ENCODE results near the gene GSTP1.
"Not testable (repeated sequence)": the region's sequence is repeated elsewhere in the genome, so short reads cannot be mapped to it uniquely, and the experiment has no call there.

The GSTP1 gene

DNA sequence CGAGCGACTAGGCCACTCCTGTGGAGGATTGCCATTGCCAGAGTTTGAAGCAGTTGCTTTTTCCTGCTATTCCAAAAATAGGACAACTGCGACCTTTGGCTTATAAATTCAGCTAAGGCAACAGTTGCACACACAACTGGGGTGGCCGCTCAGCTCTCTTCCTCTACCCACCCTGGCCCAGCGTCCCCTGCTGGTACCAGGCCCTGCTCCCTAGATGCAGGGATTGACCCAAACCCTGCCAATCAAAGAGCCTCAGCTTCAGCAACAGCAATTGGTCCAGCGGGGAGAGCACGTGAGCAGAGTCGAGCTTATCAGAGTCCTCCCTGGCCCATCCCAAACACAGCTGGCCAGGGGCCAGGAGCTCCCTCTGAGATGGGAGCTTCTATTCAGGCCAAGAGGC, 38.3 kb upstream of the GSTP1 start:
- no peak overlapping the region for H3K4me3 ChIP-seq (ENCODE audit: low read depth, low read length)
- no peak for DNase-seq (ENCODE audit: low read depth, low spot score)
- TF ChIP-seq, protein P1, sequence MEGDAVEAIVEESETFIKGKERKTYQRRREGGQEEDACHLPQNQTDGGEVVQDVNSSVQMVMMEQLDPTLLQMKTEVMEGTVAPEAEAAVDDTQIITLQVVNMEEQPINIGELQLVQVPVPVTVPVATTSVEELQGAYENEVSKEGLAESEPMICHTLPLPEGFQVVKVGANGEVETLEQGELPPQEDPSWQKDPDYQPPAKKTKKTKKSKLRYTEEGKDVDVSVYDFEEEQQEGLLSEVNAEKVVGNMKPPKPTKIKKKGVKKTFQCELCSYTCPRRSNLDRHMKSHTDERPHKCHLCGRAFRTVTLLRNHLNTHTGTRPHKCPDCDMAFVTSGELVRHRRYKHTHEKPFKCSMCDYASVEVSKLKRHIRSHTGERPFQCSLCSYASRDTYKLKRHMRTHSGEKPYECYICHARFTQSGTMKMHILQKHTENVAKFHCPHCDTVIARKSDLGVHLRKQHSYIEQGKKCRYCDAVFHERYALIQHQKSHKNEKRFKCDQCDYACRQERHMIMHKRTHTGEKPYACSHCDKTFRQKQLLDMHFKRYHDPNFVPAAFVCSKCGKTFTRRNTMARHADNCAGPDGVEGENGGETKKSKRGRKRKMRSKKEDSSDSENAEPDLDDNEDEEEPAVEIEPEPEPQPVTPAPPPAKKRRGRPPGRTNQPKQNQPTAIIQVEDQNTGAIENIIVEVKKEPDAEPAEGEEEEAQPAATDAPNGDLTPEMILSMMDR (IDR thresholded peaks at IDR 0.05; ENCODE audit: insufficient read depth, low read length, missing control alignments), result no peak
- POLR2A ChIA-PET, result no interaction called here
- CTCF ChIA-PET, result no interaction called here

DNA sequence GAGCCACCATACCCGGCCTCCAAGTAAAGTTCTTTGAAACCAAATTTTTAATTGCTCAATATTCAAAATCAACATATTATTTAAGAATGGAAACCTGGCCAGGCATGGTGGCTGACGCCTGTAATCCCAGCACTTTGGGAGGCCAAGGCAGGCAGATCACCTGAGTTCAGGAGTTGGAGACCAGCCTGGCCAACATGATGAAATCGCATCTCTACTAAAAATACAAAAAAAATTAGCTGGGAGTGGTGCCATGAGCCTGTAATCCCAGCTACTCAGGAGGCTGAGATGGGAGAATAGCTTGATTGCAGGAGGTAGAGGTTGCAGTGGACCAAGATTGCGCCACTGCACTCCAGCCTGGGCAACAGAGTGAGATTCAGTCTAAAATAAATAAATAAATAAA, 35.5 kb upstream of the GSTP1 start:
- CTCF ChIA-PET, result interaction anchor here (1.1 kb wide), 1 partner anchor 24 kb away, joined by 3 read pairs; no protein-coding TSS in a partner anchor
- POLR2A ChIA-PET; H3K4me3 ChIP-seq (ENCODE audit: low read depth, low read length); DNase-seq (ENCODE audit: low read depth, low spot score): not testable (repeated sequence)

- ChIA-PET CTCF (interaction anchor here (1.1 kb wide), 1 partner anchor 23 kb away, joined by 3 read pairs; no protein-coding TSS in a partner anchor), POLR2A (no interaction called here)
- no peak for DNase-seq (ENCODE audit: low read depth, low spot score)
- H3K4me3 ChIP-seq (ENCODE audit: low read depth, low read length), result no peak overlapping the region
- TF ChIP-seq, protein P1 (IDR thresholded peaks at IDR 0.05; ENCODE audit: insufficient read depth, low read length, missing control alignments), result no peak
These were observed 35.0 kb upstream of the GSTP1 start for GRCh38 chr11:67548555-67549110.

GRCh38 chr11:67551127-67551526, 32.5 kb upstream of the GSTP1 start:
- POLR2A ChIA-PET, result no interaction called here
- CTCF ChIA-PET, result interaction anchor here (0.9 to 1.8 kb wide), 2 partner anchors 9 to 21 kb away, joined by 3 to 6 read pairs; no protein-coding TSS in a partner anchor
- TF ChIP-seq, protein P1 (IDR thresholded peaks at IDR 0.05; ENCODE audit: insufficient read depth, low read length, missing control alignments), result no peak
- DNase-seq (ENCODE audit: low read depth, low spot score), result no peak
- no peak overlapping the region for H3K4me3 ChIP-seq (ENCODE audit: low read depth, low read length)

DNA sequence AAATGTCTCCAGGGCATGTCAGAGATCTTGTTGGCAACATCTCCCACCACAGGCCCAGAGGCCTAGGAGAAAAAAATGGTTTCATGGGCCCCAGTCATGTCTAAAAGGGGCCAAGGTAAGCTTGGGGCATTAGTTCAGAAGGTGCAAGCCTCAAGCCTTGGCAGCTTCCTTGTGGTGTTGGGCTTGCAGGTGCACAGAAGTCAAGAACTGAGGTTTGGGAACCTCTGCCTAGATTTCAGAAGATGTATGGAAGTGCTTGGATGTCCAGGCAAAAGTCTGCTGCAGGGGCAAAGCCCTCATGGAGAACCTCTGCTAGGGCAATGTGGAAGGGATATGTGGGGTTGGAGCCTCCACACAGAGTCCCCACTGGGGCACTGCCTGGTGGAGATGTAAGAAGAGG, 31.9 kb upstream of the GSTP1 start:
- DNase-seq (ENCODE audit: low read depth, low spot score); POLR2A ChIA-PET; H3K4me3 ChIP-seq (ENCODE audit: low read depth, low read length): not testable (repeated sequence)
- CTCF ChIA-PET, result interaction anchor here (1.8 kb wide), 1 partner anchor 20 kb away, joined by 6 read pairs; no protein-coding TSS in a partner anchor

GRCh38 chr11:67556244-67556643, 27.4 kb upstream of the GSTP1 start:
- CTCF ChIA-PET, result interaction anchor here (1.9 kb wide), 1 partner anchor 16 kb away, joined by 8 read pairs; no protein-coding TSS in a partner anchor
- H3K4me3 ChIP-seq (ENCODE audit: low read depth, low read length), result no peak overlapping the region
- TF ChIP-seq, protein P1 (IDR thresholded peaks at IDR 0.05; ENCODE audit: insufficient read depth, low read length, missing control alignments), result no peak
- POLR2A ChIA-PET, result no interaction called here
- no peak for DNase-seq (ENCODE audit: low read depth, low spot score)

- ChIA-PET POLR2A (no interaction called here), CTCF (no interaction called here)
- H3K4me3 ChIP-seq (ENCODE audit: low read depth, low read length), result no peak overlapping the region
- TF ChIP-seq, protein P1 (IDR thresholded peaks at IDR 0.05; ENCODE audit: insufficient read depth, low read length, missing control alignments), result no peak
- DNase-seq (ENCODE audit: low read depth, low spot score), result no peak
These were observed 25.4 kb upstream of the GSTP1 start for GRCh38 chr11:67558084-67558772.

Measured in AG04449 (cell line).